GM21381 (cell line): ENCODE results near the gene GPSM1.
"Not testable (repeated sequence)": the region's sequence is repeated elsewhere in the genome, so short reads cannot be mapped to it uniquely, and the experiment has no call there.

ENCODE experiments used
- ATAC-seq: cut with Tn5 transposase; IDR thresholded peaks from one replicate; pipeline ENCODE4 v1.9.1; 2021; ENCODE audit warnings: mild to moderate bottlenecking, moderate library complexity; ENCODE audit not compliant: unreplicated experiment

Gene GPSM1

DNA sequence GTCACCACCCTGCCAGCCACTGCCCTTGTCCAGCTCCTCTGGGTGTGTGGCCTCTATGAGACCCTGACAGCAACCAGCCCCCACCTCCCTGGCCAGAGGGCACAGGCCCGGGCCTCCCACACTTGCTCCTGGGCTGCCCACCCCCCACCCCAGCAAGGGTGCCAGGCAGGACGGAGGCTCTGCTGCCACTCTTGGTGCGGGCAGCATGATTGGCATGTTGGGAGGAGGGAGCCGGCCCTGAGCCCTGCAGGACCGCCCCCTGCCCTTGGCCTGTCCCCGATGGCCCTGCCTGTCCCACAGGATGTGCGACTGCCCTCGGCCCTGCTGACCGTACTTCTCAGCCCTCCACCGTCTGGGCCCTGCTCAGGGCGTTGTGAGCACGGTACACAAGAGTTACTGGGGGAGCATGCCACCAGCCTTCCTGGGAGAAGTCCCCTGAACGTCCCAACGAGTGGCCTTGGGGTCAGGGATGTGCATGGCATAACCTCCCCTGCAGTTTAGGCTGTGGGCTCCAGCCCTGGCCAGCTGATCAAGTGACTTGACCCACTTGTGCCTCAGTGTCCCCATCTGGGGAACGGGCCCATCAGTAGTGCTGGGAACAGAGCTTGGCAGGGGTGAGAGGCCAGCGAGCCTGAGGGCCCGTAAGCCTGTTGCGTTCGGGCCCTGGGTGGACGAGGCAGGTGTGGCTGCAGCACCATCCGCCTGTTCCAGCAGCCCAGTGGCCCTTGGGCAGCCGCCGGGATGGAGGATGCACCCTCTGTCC, 16.0 kb downstream of the GPSM1 start:
- ATAC-seq: no peak

DNA sequence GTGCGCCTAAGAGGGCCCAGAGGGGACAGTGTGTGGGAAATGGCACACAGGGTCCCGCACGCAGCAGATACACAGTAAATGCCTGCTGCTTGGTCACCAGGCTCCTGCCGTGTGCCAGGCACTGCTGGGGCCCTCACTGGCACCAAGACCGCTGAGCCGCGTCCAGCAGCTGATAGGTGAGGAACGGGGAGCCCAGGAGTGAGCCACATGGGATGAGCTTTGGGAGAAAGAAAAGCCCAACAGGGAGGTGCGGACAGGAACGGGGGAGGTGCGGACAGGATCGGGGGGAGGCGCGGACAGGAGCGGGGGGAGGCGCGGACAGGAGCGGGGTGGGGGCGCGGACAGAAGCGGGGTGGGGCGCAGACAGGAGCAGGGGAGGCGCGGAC, 16.5 kb downstream of the GPSM1 start:
- ATAC-seq: no peak

DNA sequence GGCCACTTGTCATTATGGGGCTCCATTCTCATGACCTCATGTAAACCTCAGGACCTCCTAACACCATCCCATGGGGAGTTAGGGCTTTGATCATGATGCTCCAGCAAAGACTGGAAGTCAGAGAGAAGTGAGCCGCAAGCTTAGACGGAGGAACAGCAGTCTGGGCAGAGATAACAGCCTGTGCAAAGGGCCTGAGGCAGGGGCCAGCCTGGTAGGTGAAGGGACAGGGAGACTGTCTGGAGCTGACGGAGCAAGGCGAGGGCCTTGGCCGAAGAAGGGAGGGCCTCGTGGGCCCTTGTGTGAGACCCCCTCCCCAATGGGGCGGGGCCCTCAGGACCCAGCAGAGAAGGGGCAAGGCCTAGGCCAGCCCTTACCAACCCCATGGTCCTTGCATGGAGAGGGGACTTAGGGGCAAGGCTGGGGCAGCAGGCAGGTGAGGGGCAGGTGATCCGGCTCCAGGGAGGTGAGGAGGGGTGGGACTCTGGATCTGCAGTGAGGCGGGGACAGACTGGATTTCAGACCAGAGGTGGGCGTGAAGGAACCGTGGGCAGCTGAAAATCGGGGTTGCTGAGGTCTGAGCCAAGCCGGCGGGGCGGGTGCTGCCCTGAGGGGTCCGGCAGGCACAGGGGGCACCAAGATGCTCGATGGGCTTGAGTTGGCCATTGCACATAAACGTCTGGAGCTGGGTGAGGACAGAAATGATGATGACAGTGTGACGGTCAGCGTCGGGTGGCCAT, 17.4 kb downstream of the GPSM1 start:
- ATAC-seq: no peak

DNA sequence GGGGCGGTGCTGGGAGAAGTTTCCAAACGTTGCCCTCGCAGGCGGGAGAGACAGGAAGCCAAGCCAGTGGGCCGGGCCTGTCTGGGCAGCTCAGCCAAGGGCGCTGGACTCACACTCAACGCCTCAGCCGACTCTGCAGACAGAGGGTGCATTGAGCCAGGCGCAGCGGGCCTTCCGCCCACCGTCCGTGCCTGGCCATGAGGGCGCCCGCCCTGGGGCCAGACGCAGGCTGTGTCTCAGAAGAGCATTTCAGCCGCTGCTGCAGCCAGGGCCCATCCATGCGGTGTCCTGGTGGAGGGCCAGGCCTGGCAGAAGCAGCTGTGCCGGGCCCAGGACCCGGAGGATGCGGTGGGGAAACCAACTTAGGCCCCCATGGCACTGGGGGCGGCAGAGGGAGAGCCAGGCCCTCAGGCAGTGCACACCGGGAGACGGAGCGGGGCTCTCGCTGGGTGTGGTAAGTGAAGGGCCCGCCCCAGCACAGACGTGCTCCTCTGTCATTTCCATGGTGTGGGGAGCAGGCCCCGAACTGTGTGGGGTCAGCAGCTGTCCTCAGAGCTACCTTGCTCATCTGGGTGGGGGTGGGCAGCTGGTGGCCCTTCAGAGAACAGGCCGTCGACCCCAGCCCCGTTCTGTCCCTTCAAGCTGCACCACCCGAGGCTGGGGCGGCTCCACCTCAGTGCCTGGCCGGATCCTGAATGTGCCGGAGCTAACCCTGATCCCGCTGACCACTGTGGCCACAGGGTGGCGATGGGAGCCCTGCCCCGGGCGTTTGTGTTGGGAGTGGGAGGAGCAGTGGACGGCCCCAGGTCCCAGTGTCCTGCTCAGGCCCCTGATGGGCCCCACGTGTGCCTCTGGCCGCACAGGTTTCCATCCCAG, 18.2 kb downstream of the GPSM1 start:
- ATAC-seq: no peak

DNA sequence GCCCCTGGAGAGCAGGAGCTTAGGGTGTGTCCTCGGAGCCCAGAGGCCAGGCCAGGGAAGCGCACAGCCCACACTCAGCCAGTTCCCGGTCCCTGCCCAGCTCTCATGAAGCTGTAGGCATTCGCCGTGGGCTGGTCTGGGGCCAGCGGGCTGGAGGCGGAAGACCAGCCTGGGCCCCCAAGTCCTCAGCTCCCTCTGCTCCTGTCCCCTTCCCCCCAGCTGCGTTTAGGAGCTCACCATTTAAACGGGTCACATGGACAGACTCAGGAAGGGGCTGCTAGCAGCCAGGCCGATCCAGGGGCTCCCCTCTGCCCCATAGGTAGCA, 18.8 kb downstream of the GPSM1 start:
- ATAC-seq: no peak

DNA sequence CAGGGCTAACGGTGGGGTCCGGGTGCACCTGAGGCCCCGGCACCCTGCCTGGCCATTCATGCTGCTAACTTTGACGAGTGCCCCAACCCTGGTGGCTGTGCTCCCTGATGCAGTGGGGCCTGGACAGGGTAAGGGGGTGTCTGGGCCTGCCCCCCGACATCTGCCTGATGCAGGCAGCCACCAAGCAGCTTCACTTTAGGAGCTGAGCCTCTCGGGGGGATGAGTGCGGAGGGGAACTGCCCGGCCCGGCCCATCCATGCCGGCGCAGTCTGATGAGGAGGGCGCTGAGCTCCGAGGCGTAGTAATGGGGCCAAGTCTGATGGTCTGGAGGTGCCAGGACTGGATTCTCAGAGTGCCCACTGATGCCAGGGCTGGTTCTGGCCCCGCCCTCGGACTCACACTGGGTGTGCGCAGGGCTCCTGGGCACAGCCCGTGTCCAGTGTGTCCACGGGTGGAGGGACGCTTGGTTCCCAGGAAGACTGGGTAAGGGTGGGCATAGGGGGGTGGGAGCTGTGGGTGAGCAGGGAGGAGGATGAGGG, 19.7 kb downstream of the GPSM1 start:
- ATAC-seq: no peak

DNA sequence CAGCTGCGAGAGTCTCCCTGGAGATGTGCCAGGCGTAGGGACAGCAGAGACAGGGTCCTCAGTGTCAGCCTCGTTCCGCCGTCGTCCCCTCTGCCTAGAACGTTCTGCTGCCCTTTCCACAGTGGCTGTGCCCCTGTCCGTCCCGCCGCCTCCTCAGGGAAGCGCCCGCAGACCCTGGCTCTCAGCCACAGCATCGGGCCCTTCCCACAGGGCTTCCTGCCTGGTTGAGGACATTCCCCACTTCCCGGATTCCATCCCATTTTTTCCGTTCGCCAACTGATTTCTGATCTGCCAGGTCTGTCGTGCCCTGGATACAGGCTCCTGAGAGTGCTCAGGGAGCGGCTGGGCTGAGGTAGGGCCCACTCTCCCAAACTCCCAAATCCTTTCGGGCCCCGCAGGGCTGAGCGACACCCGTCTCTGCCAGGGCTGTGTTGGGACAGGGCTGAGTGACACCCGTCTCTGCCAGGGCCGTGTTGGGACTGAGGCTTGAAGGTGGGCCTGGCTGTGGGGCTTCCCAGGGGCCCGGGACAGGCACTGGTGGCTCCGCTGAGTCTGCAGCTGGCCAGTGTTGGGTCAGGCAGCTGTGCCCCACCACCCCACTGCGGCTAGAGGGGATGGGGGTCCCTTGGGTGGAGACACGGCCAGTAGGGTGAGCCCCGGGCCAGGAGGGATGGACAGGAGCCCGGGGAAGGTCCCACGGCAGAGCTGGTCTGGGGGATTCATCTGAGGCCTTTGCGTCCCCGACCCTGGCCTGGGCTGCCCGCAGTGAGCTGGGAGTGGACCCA, 20.3 kb downstream of the GPSM1 start:
- ATAC-seq: no peak

DNA sequence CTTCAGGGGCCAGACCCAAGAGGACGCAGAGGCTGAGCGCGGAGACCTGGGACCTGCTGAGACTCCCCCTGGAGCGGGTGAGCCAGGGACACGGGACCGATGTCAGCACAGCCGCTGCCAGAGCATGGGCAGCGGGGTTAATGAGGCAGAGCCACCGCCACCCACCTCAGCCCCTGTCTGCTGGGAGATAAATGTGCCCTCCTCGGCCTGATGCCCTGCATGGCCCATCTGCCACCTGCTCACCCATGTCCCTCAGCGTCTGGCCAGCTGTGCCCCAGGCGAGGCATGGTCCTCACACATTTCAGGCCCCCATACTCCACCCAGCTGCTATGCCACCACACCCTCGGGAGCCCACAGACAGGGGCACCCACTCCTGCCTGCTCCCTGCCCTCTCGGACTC, 21.4 kb downstream of the GPSM1 start:
- no peak for ATAC-seq

DNA sequence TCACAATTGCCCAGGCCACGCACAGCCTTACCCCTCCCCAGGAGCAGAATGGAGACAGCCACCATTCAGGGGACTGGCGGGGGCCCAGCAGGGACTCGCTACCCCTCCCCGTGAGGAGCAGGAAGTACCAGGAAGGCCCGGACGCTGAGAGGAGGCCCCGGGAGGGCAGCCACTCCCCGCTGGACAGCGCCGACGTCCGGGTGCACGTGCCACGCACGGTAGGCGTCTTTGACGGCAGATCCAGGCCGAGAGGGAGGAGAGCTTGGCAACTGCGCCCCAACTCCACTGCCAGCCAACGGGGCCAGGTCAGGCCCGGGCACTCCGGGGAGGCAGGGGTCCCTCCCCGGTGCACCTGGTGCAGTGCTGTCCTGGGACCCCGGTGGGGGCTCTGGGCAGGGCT, 22.2 kb downstream of the GPSM1 start:
- ATAC-seq: no peak

DNA sequence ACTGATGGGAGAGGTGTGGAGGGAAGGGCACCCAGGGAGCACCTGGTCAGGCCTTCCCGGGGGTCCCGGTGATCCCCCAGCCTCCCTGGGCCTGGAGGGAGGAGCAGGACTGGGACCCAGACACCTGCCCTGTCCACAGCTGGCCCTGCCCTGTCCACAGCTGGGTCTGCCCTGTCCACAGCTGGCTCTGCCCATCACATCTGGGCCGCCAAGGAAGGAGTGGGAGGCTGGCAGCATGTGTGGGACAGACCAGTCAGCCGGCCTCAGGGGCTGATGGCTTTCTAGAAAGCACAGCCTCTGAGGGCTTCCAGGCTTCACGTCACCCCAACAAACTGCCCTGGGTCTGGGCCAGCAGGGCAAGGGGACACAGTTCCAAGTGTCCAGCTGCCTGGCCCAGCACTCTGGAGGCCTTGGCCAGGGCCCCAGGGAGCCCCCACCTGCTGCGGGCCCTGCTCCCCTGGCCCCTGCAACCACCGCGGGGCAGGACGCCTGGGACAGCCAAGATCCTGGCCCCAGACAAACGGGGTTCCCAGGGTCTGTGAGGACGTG, 24.0 kb downstream of the GPSM1 start:
- ATAC-seq: no peak

DNA sequence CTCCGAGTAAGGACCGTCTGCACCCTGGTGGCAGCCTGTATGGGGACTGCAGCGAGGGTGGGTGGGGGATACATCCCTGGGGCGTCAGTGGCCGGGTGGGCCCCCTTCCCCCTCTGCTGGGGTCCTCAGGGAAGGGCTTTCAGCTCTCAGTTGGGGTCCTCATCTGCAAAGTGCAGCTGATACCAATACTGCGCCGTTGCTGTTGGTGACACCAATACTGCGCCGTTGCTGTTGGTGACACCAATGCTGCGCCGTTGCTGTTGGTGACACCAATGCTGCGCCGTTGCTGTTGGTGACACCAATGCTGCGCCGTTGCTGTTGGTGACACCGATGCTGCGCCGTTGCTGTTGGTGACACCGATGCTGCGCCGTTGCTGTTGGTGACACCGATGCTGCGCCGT, 24.5 kb downstream of the GPSM1 start:
- ATAC-seq: not testable (repeated sequence)

DNA sequence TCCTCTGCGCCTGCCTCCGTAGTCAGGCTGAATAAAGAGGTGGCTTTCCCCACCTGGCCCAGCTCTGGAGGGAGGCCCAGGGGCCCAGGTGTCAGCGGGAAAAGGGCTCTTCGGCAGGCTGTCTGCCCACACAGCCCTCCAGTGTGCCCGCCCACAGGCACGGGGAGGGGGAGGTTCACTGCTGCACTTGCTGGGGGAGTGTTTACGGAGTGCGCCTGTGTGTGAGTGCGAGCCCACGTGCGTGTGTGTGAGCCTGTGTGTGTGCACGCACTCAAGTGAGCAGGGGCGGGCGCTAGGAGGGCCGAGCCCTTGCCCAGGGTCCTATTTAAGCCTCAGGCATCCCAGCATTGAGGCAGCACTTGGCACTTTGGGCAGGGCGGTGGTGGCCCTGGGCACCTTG, 25.3 kb downstream of the GPSM1 start:
- ATAC-seq: no peak

DNA sequence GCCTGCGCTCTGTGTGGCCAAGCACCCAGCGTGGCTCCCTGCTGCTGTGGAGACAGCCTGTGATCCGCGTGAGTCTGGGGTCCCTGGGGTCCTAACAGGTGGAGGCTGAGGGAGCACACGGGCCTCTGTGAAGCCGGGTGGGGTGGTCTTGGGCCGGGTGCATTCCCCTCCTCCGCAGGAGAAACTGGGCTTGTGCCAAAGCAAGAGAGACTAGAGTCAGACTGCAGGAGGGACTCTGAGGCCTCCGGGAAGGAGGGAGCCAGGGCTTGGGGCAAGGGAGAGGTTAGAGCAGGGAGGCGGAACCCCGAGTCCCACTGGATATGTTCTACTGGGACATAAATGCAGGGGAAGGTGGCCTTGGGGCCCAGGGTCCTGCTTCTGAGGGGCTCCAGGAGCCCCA, 25.7 kb downstream of the GPSM1 start:
- ATAC-seq: no peak

DNA sequence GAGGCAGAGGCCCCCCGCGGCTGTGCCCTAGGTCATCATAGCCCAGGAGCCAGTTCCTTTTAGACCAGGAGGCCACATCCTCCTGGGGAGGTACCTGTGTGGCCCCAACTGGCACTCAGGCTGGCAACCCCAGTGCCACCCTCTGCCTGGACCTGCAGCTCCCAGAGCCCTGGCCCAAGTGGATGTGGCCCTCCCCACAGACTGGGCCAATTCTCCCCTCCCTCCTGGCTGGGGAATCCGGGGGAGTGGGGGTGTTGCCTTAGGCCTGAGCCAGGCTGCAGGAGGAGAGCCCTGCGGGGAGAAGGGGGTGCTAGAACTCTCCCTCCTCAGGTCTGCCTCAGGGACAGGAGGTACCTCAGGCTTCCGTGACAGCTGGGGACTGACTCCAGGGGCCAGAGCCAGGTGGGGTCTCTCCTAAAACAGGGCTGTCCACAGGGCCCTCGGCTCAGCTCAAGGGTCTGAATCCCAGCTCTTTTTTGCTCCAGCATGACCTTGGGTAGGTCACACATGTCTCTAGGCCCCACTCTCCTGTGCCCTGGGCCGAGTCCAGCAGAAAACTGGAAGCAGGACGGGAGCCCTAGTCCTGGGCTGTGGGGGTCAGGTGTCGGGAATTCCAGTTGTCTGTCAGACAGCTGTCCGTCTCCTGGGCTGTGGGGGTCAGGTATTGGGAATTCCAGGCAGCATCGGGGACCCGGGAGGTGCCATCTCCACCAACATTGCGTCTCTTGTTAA, 26.6 kb downstream of the GPSM1 start:
- ATAC-seq: no peak

DNA sequence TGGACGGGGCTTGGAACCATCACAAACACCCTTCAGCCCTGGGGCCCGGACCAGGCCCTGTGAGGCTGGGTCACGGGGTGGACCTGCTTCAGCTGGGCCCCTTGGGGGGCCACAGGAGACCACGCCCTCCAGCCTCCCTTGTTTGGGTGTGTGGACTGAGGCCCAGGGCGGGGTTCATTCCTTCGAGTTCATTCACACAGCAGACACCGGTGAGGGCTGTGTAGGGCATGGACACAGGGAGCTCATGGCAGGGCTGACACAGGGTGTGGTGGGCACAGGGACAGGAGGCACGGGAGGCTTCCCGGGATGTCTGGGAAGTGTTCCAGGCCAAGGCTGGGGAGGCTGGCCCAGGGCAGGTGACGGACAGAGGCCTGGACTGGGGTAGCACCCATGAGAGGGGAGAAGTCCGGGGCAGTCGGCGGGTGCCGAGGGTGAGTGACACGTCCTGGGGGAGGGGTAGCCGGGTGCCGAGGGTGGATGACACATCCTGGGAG, 27.3 kb downstream of the GPSM1 start:
- ATAC-seq: no peak

DNA sequence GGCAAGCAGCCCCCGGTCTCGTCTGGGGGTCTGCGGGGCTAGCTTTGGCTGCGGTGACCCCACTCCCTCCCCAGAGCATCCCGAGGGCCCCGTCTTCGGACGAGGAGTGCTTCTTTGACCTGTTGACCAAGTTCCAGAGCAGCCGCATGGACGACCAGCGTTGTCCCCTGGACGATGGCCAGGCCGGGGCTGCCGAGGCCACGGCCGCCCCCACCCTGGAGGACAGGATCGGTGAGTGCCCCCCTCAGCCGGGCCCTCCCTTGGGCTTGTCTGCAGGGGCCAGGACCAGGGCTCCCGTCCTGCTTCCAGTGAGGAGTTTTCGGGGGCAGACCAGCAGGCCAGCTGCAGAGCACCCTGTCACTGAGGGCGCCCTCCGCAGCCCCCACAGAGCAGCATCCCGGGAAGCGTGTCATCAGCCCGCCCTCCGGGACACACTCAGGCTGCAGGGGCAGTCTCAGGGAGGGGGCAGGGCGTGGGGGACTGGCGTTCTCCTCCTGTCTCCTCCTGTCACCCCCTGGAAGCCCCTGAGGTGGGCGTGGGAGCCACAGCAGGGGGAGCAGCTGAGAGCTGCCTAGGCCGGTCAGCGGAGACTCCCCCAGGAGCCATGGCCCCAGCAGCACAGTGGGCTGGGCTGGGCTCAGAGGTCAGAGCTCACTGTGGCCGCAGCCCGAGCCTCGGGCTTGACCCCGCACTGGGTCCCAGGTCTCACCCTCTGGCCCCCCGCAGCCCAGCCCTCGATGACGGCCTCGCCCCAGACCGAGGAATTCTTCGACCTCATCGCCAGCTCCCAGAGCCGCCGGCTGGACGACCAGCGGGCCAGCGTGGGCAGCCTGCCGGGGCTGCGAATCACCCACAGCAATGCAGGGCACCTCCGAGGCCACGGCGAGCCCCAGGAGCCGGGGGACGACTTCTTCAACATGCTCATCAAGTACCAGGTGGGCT, 28.5 kb downstream of the GPSM1 start:
- ATAC-seq: no peak

DNA sequence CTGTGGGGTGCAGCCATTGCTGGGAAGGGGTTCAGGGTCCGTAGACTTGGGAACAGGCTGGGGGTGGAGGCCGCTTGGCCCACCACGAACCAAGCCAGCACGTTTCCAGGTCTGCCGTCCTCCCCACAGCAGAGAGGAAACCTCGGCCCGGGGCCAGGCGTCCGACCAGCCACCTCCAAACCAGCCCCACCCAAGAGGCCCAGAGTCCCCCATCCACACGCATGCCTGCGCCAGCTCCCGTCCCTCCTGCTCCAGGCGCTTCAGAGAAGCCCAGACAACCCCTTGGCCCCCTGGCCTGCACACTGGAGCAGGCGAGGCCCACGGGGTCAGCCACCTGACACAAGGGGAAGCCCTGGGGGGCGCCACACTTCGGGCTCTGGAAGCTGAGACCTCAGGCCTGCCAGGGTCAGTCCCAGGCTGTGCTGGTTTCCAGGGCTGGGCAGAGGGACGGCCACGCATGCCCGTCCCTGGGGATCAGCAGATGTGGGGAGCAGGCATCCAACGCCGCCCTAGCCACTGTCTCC, 29.9 kb downstream of the GPSM1 start:
- ATAC-seq: no peak

DNA sequence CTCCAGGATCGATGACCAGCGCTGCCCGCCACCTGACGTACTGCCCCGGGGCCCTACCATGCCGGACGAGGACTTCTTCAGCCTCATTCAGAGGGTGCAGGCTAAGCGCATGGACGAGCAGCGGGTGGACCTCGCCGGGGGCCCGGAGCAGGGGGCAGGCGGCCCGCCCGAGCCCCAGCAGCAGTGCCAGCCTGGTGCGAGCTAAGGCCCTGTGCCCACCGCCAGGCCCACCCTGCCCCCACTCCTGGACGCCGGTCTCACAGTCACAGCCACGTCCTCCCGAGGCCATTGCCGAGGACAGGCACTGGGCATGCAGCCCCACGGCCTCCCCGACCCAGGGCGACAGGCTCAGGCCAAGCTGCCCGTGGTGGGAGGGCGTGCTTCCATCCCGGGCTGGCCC, 30.7 kb downstream of the GPSM1 start:
- no peak for ATAC-seq
